Neural progenitor cell (in vitro differentiated cells): Measurements from ENCODE around the gene CEP170B. TPM values are rescaled to one million over a fixed set of nuclear protein-coding genes. Genes with fewer than 3 reads are reported as not detected.
A peak's percentile ranks its signal among the peaks of the same experiment; 100 is the strongest.
"Not testable (repeated sequence)": the region's sequence is repeated elsewhere in the genome, so short reads cannot be mapped to it uniquely, and the experiment has no call there.

Experiments
- DNase-seq: peaks from one replicate; pipeline ENCODE4 v3.0.0-alpha.2; 2016; ENCODE audit warnings: low spot score
- H2AFZ ChIP-seq: fragments of 200-600 bp; sonication (generic); replicated peaks from 2 replicates; pipeline ENCODE4 v1.6.1; 2016; ENCODE audit warnings: antibody characterized with exemption
- H3F3A ChIP-seq: fragments of 200-600 bp; sonication (generic); 2 replicates; pipeline ENCODE4 v1.6.1; 2016; ENCODE audit warnings: antibody characterized with exemption, low read depth
- H3K27ac ChIP-seq: fragments of 200-600 bp; sonication (generic); 2 replicates; pipeline ENCODE4 v1.5.1; 2016; ENCODE audit warnings: mild to moderate bottlenecking
- H3K27me3 ChIP-seq: fragments of 200-600 bp; sonication (generic); 2 replicates; pipeline ENCODE4 v1.6.1; 2016; ENCODE audit warnings: mild to moderate bottlenecking, moderate library complexity
- H3K36me3 ChIP-seq: fragments of 200-600 bp; sonication (generic); 2 replicates; pipeline ENCODE4 v1.5.1; 2016
- H3K4me1 ChIP-seq: fragments of 200-600 bp; sonication (generic); 2 replicates; pipeline ENCODE4 v1.6.1; 2016; ENCODE audit warnings: mixed run types
- H3K4me2 ChIP-seq: fragments of 200-600 bp; sonication (generic); 2 replicates; pipeline ENCODE4 v1.6.1; 2016
- H3K4me3 ChIP-seq: fragments of 200-600 bp; sonication (generic); 2 replicates; pipeline ENCODE4 v1.5.1; 2016
- H3K79me2 ChIP-seq: fragments of 200-600 bp; sonication (generic); 2 replicates; pipeline ENCODE4 v1.6.1; 2016; ENCODE audit warnings: low read depth
- H3K9ac ChIP-seq: fragments of 200-600 bp; sonication (generic); 2 replicates; pipeline ENCODE4 v1.6.1; 2016
- H3K9me3 ChIP-seq: fragments of 200-600 bp; sonication (generic); 2 replicates; pipeline ENCODE4 v1.5.1; 2016; ENCODE audit warnings: low read depth
- H4K20me1 ChIP-seq: fragments of 200-600 bp; sonication (generic); 2 replicates; pipeline ENCODE4 v1.6.1; 2016; ENCODE audit warnings: low read depth
- H3K27ac Mint-ChIP-seq: 3 replicates; pipeline ENCODE4 v1.8.0; 2021; ENCODE audit warnings: mixed read lengths
- H3K27me3 Mint-ChIP-seq: 2 replicates; pipeline ENCODE4 v1.8.0; 2022; ENCODE audit warnings: low read depth, mild to moderate bottlenecking, inconsistent platforms, moderate library complexity, mixed read lengths; ENCODE audit not compliant: insufficient read depth
- H3K36me3 Mint-ChIP-seq: 3 replicates; pipeline ENCODE4 v1.8.0; 2021; ENCODE audit warnings: mixed read lengths
- H3K4me1 Mint-ChIP-seq: 3 replicates; pipeline ENCODE4 v1.8.0; 2021; ENCODE audit warnings: mixed read lengths
- H3K4me3 Mint-ChIP-seq: 3 replicates; pipeline ENCODE4 v1.8.0; 2021; ENCODE audit warnings: mild to moderate bottlenecking, moderate library complexity, mixed read lengths
- H3K9me3 Mint-ChIP-seq: 3 replicates; pipeline ENCODE4 v1.8.0; 2020; ENCODE audit warnings: mixed read lengths
- CTCF ChIP-seq: fragments of 200-600 bp; sonication (generic); IDR thresholded peaks from 2 replicates; pipeline ENCODE4 v1.5.1; 2017; ENCODE audit warnings: antibody characterized with exemption, mild to moderate bottlenecking
- EZH2 ChIP-seq: fragments of 200-600 bp; sonication (generic); IDR thresholded peaks from 2 replicates; pipeline ENCODE4 v1.6.1; 2017; ENCODE audit warnings: antibody characterized with exemption, mild to moderate bottlenecking, moderate library complexity
- EZH2phosphoT487 ChIP-seq: fragments of 200-600 bp; sonication (generic); IDR thresholded peaks from 2 replicates; pipeline ENCODE4 v1.6.1; 2017; ENCODE audit warnings: antibody characterized with exemption
- total RNA-seq: library from RNA; depleted of rRNA; stranded (reverse); fragments of >200 nt; gene quantifications from 2 replicates; pipeline ENCODE4 v1.2.3, GENCODE V29; 2015; ENCODE audit warnings: low replicate concordance

CEP170B gene
- total RNA-seq, 1 donor from 2014 or later, result 3.0 TPM

- no peaks in the 10 kb centered on the region for H3K9me3 ChIP-seq
- no peaks in the 10 kb centered on the region for H3K79me2 ChIP-seq
- no peak for DNase-seq
- H3K4me3 Mint-ChIP-seq, result no peak overlapping the region
- H3F3A ChIP-seq, result no peaks in the 10 kb centered on the region
- H3K4me1 ChIP-seq, result peaks cover 7% of the 10 kb centered on the region
- H3K27me3 Mint-ChIP-seq, result peaks cover 2% of the 10 kb centered on the region
- TF ChIP-seq EZH2phosphoT487, result no peak
- no peaks in the 10 kb centered on the region for H4K20me1 ChIP-seq
- H3K4me2 ChIP-seq, result no peak overlapping the region
- H3K36me3 Mint-ChIP-seq, result no peaks in the 10 kb centered on the region
- no peak overlapping the region for H3K27ac ChIP-seq
- no peak overlapping the region for H2AFZ ChIP-seq
- no peaks in the 10 kb centered on the region for H3K36me3 ChIP-seq
- H3K4me1 Mint-ChIP-seq, result no peaks in the 10 kb centered on the region
- no peak overlapping the region for H3K9ac ChIP-seq
- H3K4me3 ChIP-seq, result no peak overlapping the region
- no peaks in the 10 kb centered on the region for H3K27me3 ChIP-seq
- H3K27ac Mint-ChIP-seq, result no peak overlapping the region
- no peaks in the 10 kb centered on the region for H3K9me3 Mint-ChIP-seq
Observed at GRCh38 chr14:104887623-104888488, 22.8 kb downstream of the CEP170B start.

- Mint-ChIP-seq H3K27ac (no peak overlapping the region), H3K4me3 (no peak overlapping the region), H3K27me3 (peaks cover 2% of the 10 kb centered on the region), H3K4me1 (no peaks in the 10 kb centered on the region), H3K9me3 (no peaks in the 10 kb centered on the region), H3K36me3 (no peaks in the 10 kb centered on the region)
- Histone ChIP-seq H3K9me3 (no peaks in the 10 kb centered on the region), H2AFZ (no peak overlapping the region), H3K9ac (no peak overlapping the region), H3K36me3 (no peaks in the 10 kb centered on the region), H3F3A (no peaks in the 10 kb centered on the region), H3K4me3 (no peak overlapping the region), H3K27me3 (no peaks in the 10 kb centered on the region), H3K27ac (no peak overlapping the region), H3K4me2 (no peak overlapping the region), H3K79me2 (no peaks in the 10 kb centered on the region), H4K20me1 (no peaks in the 10 kb centered on the region), H3K4me1 (peaks cover 7% of the 10 kb centered on the region)
- no peak for DNase-seq
- no peak for TF ChIP-seq EZH2
- TF ChIP-seq CTCF, result no peak
- TF ChIP-seq EZH2phosphoT487, result no peak
Observed at GRCh38 chr14:104888489-104889374, 23.7 kb downstream of the CEP170B start.

GRCh38 chr14:104889375-104889757, 24.3 kb downstream of the CEP170B start:
- Mint-ChIP-seq H3K27me3 (peaks cover 2% of the 10 kb centered on the region), H3K4me3 (no peak overlapping the region), H3K4me1 (no peaks in the 10 kb centered on the region), H3K9me3 (no peaks in the 10 kb centered on the region), H3K36me3 (no peaks in the 10 kb centered on the region), H3K27ac (no peak overlapping the region)
- Histone ChIP-seq H2AFZ (no peak overlapping the region), H3F3A (no peaks in the 10 kb centered on the region), H3K27me3 (no peaks in the 10 kb centered on the region), H3K79me2 (no peaks in the 10 kb centered on the region), H3K4me1 (peaks cover 7% of the 10 kb centered on the region), H3K9ac (no peak overlapping the region), H3K9me3 (no peaks in the 10 kb centered on the region), H3K27ac (no peak overlapping the region), H3K36me3 (no peaks in the 10 kb centered on the region), H3K4me3 (no peak overlapping the region), H3K4me2 (no peak overlapping the region), H4K20me1 (no peaks in the 10 kb centered on the region)
- DNase-seq, result peak; percentile 42
- TF ChIP-seq CTCF, result no peak
- TF ChIP-seq EZH2, result no peak
- no peak for TF ChIP-seq EZH2phosphoT487

- H3K4me1 ChIP-seq, H3K9me3 ChIP-seq, H3K9ac ChIP-seq, DNase-seq, H3K27me3 Mint-ChIP-seq, H3K4me2 ChIP-seq, H3K4me3 ChIP-seq, H3F3A ChIP-seq, H3K4me3 Mint-ChIP-seq, H3K27ac Mint-ChIP-seq, H3K36me3 Mint-ChIP-seq, H2AFZ ChIP-seq, H3K79me2 ChIP-seq, H4K20me1 ChIP-seq, H3K27me3 ChIP-seq, H3K27ac ChIP-seq, H3K9me3 Mint-ChIP-seq, H3K36me3 ChIP-seq, H3K4me1 Mint-ChIP-seq: not testable (repeated sequence)
Observed at GRCh38 chr14:104890292-104890691, 25.2 kb downstream of the CEP170B start.
